ENCODE measurements around the gene LPCAT3. TPM values are rescaled to one million over a fixed set of nuclear protein-coding genes. Genes with fewer than 3 reads are reported as not detected.
"Not testable (repeated sequence)": the region's sequence is repeated elsewhere in the genome, so short reads cannot be mapped to it uniquely, and the experiment has no call there.

LPCAT3 gene
- total and polyA plus RNA-seq, 11 donors = 19.9 to 66.3 (median 43.4) TPM

DNA sequence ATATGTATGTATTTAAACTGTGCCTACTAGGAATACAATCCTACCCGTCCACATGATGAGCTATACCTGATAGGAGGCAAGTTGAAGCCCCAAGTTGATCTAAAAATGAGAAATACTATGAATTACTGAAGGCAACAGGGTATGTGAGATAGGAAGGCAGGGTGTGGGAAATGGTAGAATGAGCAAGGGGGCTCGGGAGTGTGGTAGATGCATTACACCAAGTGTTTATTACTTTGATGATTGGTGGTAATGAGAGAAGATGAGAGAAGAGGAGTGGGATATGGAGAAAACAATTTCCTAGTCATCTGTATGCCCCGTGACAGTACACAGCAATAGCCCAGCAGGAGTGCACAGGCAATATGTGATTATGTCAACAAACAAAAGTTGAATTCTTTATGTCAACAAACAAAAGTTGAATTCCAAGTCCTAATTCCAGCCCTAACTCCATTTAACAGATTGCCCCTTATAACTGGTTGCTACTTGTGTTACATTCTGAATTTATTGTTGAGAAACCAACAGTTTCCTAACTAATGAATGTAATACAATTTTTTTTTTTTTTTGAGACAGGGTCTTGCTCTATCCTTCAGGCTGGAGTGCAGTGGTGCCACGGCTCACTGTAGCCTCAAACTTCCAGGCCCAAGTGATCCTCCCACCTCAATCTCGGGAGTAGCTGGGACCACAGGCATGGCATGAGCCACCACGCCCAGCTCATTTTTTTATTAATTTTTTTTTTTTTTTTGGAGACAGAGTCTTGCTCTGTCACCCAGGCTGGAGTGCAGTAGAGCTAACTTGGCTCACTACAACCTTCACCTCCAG lies 2.5 kb downstream of the LPCAT3 start:
- Histone ChIP-seq H3K9me3 (no peaks in the 10 kb centered on the region), H3K27me3 (no peaks in the 10 kb centered on the region), H3K4me3 (no peak overlapping the region), H3K36me3 (peaks cover 0 to 32% (median 5%) of the 10 kb centered on the region in 9 donors), H3K27ac (no peak overlapping the region), H3K4me1 (peaks cover 0 to 46% (median 19%) of the 10 kb centered on the region in 12 donors)
- no peak for TF ChIP-seq POLR2A (IDR thresholded peaks at IDR 0.05)
- TF ChIP-seq CTCF (IDR thresholded peaks at IDR 0.05) = no peak
- DNase-seq = no peak
- 77 to 87% (median 80%) methylated on average over 6 of the region's 6 CpGs for WGBS, 4 donors
- intact Hi-C loops (cut with DNase I) = loop anchor here in 4 of 10 donors (5.0 kb wide), 5 partner anchors 38 to 97 kb away; partner anchors contain the start of genes C1RL (in 1 of the 4), EMG1 (in 1 of the 4) and PHB2 (in 1 of the 4)
- ATAC-seq = no peak

DNA sequence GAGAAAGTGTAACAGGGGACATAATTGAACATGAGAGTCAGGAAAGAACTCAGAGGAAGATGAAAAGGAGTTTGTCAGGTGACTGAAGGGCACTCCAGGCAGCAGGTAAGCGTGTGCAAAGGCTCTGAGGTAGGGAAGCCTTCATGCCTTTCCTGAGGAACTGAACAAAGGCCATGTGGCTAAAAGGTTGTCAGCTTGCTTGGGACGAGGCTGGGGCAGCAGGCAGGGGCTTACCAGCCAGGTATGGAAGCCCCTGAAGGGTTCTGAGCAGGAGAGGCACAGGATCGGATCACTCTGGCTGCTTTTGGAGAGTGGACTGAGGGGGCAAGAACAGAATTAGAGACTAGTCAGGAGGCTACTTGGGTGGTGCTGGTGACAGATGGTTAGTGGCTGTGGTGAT lies 5.2 kb downstream of the LPCAT3 start:
- intact Hi-C loops (cut with DNase I) = loop anchor here in 1 of 10 donors (5.0 kb wide), 1 partner anchor 36 kb away; no protein-coding TSS in a partner anchor
- TF ChIP-seq CTCF (IDR thresholded peaks at IDR 0.05) = no peak
- no peak for TF ChIP-seq POLR2A (IDR thresholded peaks at IDR 0.05)
- peak overlapping the region in 1 of 12 donors; percentile 41 for H3K27ac ChIP-seq
- H3K36me3 ChIP-seq = peaks cover 0 to 52% (median 9%) of the 10 kb centered on the region in 9 donors
- H3K9me3 ChIP-seq = no peaks in the 10 kb centered on the region
- DNase-seq (no peak), ATAC-seq (no peak)
- WGBS, 4 donors = 90 to 95% (median 93%) methylated on average over 3 of the region's 3 CpGs
- no peak overlapping the region for H3K4me3 ChIP-seq
- peaks cover 0 to 60% (median 12%) of the 10 kb centered on the region in 12 donors for H3K4me1 ChIP-seq
- H3K27me3 ChIP-seq = no peaks in the 10 kb centered on the region

DNA sequence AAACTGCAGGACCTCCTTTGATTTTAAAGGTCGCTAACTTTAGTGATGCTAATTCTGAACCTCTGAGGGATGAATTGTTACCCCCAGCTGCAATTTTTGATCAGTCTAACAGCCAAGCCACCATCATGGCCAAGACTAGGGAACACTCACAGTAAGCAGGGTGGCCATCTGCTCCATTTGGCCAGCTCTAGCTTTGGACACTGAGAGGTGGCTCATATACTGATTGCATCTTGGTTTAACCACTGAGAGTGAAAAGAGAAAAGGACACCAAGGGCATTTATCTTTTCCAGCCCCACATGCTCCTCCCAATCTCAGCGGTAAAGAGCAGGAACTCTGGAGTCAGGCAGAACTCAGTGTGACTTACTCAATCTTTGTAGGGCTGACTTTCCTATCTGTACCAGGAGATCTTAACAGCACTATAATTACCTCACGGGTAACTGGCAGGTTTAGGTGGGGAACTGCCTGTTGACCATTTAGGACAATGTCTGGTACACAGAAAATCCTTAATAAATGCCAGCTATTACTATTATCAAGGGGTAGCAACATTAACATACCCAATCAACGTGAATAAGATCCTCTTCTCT lies 6.2 kb downstream of the LPCAT3 start:
- peak in 3 of 4 donors; percentile 19 to 69 (median 43) for ATAC-seq
- Histone ChIP-seq H3K4me1 (peaks cover 0 to 62% (median 12%) of the 10 kb centered on the region in 12 donors), H3K4me3 (no peak overlapping the region), H3K27me3 (no peaks in the 10 kb centered on the region), H3K27ac (peak overlapping the region in 4 of 12 donors; percentile 1 to 41 (median 22)), H3K9me3 (no peaks in the 10 kb centered on the region), H3K36me3 (peaks cover 0 to 59% (median 9%) of the 10 kb centered on the region in 9 donors)
- TF ChIP-seq POLR2A (IDR thresholded peaks at IDR 0.05) (no peak), CTCF (IDR thresholded peaks at IDR 0.05) (no peak)
- DNase-seq = no peak
- 59 to 68% (median 62%) methylated on average over 4 of the region's 4 CpGs for WGBS, 4 donors
- intact Hi-C loops (cut with DNase I) = loop anchor here in 1 of 10 donors (5.0 kb wide), 1 partner anchor 35 kb away; no protein-coding TSS in a partner anchor

DNA sequence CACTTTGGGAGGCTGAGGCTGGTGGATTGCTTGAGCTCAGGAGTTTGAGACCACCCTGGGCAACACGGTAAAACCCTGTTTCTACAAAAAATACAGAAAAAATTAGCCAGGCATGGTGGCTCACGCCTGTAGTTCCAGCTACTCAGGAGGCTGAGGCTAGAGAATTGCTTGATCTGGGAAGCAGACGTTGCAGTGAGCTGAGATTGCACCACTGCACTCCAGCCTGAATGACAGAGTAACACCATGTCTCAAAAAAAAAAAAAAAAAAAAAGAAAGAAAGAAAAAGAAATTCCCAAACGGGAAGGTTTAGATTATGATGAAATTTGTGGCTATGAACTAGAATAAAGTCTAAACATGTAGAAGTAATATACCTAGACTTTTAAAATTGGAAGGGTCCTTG lies 6.9 kb downstream of the LPCAT3 start:
- H3K27ac ChIP-seq = not testable (repeated sequence)
- 79 to 89% (median 84%) methylated on average over 4 of the region's 4 CpGs for WGBS, 4 donors
- peaks cover 0 to 61% (median 9%) of the 10 kb centered on the region in 12 donors for H3K4me1 ChIP-seq

More for the DNA sequence above, 6.9 kb downstream of the LPCAT3 start:
- H3K36me3 ChIP-seq = peaks cover 0 to 62% (median 9%) of the 10 kb centered on the region in 9 donors
- not testable (repeated sequence) for H3K9me3 ChIP-seq, DNase-seq, H3K4me3 ChIP-seq, ATAC-seq, H3K27me3 ChIP-seq
- intact Hi-C loops (cut with DNase I) = loop anchor here in 1 of 10 donors (5.0 kb wide), 1 partner anchor 34 kb away; no protein-coding TSS in a partner anchor
